NCI-H69 (cell line): ENCODE results near the gene MYO9B.
"Not testable (repeated sequence)": the region's sequence is repeated elsewhere in the genome, so short reads cannot be mapped to it uniquely, and the experiment has no call there.

Experiments used
- DNase-seq: peaks from one replicate; lab custom pipeline; 2025; lab: John Stamatoyannopoulos, UW

The MYO9B gene

DNA sequence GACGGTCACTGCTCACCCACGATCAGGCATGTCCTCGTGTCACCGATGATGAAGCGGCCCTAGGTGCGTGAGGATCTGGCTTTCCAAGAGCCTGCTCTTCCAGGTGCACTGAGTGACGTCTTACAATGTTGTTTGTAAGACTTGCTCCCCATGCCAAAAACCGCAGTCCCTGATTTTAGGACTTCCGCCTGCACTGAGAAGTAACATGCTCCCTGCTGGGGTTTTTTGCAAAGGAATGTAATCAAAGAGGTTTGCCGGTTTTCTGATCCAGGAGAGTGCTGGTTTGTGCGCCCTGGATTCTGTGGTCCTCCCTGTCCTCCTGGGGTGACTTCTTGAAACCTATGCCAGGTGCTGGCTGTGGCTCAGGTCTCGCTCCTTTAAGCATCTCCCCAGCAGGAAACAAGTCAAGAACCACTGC is 38.8 kb downstream of the MYO9B start:
- DNase-seq: no peak

DNA sequence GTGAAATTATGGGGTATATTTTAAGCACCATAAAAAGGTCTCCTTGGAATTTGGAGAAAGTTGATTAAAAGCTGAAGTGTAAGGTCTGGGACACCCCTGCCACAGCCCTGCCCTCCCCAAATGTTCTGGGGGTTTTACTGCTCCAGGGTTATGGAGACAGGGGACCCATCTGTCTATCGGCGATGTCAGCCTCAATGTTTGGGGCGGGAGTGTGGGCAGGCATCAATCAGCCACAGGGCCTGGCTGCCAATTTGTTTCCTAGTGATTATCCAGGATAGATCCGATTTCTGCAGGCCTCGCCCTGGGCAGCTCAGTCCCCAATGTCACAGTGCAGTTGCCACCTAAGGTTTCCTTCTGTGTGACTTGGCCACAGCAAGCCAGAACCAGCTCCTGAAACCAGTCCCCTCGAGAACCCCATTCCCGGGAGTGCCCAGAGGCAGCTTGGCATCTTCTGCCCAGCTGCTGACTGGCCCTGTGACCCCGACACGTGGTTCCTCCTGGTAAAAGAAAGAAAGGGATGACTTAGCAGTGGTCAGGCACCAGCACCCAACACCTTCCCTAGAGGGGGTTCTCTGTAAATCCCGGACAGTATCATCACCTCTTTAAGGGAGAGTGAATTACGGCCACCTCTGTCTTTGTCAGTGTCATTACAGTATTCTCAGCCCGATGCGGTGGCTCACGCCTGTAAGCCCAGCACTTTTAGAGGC is 41.6 kb downstream of the MYO9B start:
- DNase-seq: no peak

DNA sequence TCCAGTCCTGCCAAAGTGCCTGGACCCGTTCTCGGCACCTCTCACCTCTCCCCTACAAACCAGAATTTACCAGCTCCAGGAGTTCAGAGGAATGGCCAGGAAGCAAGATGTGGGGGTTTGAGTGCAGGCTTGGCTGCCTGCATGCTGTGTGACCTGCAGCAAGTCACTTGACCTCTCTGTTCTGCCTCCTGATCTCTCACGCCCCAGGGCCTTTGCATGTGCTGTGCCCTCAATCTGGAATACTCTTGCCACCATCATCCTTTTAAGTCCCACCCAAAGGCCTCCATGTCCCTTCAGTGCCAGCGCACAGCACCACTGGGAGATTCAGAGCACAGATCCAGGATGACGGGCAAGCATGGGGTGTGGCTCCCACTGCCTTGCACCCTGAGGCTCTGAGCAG is 43.4 kb downstream of the MYO9B start:
- DNase-seq: no peak

DNA sequence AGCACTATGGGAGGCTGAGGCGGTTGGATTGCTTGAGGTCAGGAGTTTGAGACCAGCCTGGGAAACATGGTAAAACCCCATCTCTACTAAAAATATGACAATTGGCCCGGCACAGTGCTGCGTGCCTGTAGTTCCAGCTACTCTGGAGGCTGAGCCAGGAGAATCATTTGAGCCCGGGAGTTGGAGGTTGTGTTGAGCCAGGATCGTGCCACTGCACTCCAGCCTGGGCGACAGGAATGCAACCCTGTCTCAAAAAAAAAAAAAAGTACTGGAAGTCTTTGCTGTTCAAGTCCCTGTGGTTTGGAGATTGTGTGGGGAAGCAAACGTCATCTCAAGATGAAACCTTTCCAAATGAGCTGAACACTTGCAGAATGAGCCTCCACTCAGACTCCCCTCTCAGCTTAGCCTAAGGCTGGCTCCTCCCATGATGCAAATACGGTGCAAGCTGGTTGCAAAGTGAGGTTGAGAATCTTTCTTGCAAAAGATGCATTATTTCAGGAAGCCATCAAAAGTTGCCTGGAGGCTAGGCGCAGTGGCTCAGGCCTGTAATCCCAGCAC is 46.2 kb downstream of the MYO9B start:
- no peak for DNase-seq

DNA sequence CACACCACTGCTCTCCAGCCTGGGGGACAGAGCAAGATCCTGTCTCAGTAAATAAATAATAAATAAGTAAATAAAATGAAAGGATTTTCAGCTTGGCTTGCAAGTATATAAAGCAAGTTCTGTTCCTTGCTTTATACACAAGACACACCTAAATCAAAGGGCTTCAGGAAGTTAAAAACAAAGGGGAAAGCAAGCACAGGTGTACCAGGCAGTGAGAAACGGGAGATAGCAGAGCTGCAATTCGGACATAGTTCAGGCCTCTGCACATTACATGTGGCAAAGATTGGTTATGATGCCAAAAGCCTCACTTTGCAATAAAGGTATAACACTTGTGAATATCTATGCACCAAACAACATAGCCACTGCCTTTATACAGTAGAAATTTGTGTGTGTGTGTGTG is 47.5 kb downstream of the MYO9B start:
- no peak for DNase-seq

DNA sequence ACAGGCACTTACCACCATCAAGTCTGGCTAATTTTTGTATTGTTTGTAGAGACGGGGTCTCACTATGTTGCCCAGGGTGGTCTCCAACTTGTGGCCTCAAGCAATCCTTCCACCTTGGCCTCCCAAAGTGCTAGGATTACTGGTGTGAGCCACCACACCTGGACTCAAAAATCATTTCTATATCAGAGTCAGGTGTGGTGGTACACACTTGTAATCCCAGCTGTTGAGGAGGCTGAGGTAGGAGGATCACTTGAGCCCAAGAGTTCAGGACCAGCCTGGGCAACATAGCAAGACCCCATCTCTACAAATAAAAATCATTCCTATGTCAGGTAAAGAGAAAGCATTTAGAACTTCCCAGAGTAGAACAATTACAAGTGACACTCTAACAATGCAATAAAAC is 48.4 kb downstream of the MYO9B start:
- no peak for DNase-seq

DNA sequence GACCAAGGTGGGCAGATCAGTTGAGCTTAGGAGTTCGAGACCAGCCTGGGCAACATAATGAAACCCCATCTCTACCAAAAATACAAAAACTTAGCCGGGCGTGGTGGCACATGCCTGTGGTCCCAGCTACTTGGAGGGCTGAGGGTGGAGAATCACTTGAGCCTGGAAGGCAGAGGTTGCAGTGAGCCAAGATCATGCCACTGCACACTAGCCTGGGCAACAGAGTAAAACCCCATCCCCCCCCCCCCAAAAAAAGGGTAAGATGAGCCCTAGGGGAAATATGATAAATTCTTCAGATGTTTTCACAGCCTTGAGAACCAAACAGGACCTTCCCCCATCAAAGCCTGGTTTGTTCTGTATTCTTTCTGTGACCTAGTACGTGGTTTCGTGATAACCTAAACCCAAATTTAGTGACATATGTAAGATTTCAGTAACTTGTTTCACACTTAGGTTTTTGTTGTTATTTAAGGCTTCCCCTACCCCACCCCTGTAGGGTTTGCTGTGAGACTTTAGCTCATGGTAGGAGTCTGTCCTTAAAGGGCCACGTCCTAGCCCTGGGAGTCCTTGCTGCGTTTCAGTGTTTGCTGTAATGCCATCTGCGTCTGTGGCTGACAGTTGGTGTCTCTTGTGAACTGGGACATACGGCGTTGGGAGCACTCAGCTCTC is 49.6 kb downstream of the MYO9B start:
- DNase-seq: no peak

DNA sequence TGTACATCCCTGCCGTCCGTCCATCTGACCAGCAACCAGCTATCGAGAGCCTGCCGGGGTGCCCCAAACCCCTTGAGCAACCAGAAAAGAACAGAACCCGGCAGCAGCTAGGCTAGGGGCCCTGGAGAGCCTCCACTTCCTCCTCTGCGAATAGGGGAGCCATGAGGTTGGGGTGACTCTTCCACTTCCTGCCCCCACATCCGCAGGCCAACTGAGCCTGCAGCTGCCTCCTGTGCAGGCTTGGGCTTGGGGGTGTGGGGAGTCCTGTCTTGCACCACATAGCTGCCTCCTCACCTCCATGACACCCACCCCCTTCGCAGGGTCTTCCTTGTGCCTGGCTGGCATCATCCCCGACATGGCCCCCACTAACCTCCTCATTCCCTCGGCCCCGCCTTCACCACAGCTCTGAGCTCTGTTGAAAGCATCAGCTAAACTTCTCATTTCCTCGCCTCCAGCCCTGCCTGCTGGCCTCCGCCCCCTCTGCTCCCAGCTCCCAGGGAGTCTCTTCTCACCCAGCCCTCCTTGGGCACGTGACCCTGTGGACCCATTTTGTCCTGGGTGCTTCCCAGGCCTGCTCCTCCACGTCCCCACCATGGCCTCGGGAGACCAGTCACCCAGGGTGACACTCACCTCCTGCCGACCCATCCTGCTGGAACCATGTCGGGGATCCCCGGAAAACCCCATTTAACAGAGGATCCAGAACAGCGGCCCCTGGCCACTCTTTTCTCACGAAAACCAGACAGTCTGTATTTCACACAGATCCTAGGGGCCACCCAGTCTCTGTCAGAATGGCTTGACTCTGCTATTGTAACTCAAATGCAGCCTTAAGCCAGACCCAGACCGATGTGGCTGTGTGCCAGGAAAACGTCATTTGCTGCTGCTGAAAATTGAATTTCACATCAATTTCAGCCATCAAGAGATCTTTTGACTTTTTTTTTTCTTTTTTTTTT is 50.4 kb downstream of the MYO9B start:
- DNase-seq: peak; percentile 5

DNA sequence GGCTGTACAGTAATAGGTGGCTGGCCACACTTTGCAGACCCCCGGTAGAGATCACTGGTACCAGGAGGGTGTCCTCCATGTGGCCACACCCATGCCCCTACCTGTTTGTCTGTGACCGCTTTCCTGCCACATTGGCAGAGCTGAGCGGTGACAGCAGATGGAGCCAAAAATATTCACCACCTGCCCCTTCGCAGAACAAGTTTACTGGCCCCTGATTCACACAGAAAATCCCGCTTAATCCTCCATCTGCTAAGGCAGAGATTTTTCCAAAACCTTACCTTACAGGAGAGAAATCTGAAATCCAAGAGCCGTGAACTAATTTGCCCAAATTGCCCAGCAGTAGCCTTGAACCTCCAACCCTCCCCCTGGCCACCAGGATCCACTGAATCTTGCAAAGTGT is 52.1 kb downstream of the MYO9B start:
- no peak for DNase-seq

DNA sequence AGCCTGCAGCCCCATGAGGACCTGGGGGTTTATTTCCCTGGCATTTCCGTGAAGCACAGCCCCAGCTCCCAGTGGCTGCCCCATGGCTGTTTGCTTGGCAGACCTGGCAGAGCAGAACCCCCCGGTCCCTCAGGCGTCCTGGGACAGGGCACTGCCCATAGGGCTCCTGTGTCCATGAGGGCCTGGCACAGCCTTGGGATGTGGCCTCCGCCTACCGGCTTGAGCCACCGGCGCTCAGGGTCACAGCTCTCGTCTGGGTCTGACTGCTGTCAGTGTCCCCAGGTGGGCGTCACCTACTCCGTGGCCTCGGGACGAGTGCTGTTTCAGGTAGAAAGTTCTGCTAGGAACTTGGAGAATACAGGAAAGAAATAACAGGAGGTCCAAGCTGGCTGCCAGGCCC is 52.8 kb downstream of the MYO9B start:
- DNase-seq: no peak

DNA sequence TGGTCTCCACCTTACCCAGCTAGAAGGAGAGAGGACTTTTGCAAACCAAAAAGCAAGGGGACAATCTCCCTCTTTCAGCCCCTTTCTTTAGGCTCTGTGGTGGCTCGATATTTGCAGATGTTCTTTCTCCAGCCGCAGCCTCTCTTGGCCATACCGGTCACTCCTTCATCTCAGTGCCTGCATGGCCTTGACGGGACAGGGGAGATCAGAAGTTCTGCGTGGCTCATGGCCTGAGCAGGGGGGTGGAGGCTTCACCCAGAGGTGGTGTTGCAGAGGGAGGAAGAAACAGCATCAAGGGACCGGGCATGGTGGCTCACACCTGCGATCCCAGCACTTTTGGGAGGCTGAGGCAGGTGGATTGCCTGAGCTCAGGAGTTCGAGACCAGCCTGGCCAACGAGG is 53.2 kb downstream of the MYO9B start:
- no peak for DNase-seq

DNA sequence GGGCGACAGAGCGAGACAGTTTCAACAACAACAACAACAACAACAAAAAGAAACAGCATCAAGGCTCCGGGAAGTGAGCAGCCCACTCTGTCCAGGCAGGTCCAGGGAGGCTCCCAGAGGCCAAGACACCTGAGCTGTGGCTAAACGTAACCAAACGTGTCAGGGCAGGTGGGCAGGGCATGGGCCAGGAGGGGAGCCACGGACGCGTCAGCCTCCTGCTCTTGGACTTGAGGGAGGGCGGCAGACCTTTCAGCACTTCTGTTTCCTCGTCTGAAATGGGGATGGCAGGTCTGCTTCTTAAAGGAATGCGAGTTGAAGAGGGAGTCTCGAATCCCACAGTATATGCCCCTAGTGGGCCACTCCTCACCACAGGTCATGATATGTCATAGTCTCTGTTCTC is 53.8 kb downstream of the MYO9B start:
- DNase-seq: no peak

DNA sequence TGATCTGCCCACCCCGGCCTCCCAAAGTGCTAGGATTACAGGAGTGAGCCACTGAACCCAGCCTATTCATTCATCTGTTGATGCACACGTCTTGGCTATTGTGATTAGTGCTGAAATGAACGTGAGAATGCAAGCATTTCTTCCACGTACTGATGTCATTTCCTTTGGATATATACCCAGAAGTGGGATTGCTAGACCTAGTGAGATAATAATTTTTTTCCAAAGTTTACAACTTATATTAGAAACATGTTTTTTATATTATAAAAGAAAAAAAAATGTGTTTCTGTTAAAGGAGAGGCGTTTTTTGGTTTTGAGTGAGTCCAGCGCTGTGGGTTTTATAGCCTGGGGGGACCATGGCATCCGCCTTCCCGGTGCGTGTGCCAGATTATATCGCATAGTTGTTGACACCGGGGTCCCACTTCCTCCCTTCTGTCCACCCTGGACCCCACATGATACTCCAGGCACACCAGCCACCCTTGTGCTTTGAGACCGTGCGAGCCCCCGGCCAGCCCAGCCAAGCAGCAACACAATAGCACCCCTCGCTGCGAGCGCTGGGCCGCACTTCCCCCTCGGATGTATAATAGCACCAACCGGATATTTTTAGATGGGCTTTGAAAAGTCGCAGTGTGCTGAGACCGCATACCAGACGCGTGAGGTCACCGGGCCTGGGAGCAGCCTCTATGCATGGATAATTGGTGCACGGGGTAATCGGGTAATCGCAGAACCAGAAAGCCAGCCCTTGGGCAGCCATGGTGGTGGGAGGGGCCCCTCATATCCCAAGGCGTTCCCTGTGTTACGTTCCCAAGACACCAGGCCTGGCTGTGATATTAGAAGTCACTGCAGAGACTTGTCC is 59.6 kb downstream of the MYO9B start:
- DNase-seq: peak; percentile 85

DNA sequence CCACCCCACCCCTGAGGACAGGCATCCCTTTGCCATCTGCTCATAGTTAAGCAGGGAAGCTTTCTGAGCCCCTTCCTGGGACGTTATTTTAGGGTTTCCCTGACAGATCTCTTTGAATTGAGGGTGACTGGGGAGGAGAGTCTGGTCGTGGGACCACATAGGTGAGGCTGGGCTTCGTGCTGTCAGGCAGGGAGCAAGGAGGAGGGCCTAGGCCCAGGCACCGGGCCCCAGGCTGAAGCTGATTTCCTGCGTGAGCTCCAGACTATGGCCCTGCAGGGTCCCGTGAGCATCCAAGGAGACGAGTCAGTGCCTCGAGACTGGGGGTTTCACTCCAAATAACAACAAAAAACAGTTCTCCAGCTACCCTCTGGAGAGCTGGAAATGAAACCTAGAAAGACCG is 60.4 kb downstream of the MYO9B start:
- no peak for DNase-seq

DNA sequence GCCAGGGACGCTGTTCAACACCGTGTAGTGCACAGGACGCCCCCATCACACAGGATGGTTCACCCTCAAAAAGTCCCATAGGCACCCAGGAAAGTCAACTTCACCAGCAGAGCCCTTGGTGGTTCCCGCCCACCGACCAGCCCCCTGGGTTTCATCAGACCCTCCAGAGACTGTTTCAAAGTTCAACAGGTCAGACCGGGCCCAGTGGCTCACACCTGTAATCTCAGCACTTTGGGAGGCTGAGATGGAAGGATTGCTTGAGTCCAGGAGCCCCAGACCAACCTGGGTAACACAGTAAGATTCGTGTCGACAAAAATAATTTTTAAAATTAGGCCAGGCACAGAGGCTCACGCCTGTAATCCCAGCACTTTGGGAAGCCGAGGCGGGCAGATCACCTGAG is 61.0 kb downstream of the MYO9B start:
- DNase-seq: no peak

DNA sequence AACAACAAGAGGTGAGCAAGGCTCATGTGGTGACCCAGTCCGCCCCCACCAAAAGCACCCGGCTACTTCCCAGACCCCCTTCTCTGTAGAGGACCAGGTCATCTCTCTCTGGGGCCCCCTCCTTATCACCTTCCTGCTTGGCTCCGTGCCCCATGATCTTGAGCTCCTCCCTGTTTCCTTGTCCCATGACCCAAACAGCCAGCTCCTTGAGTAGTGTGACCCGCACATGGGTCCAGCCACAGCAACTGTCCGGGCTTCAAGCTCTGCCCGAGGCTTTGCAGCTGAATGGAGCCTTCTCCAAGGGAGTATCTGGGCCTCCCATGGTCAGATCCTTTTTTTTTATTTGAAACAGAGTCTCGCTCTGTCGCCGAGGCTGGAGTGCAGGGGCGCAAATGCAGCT is 61.8 kb downstream of the MYO9B start:
- DNase-seq: no peak

DNA sequence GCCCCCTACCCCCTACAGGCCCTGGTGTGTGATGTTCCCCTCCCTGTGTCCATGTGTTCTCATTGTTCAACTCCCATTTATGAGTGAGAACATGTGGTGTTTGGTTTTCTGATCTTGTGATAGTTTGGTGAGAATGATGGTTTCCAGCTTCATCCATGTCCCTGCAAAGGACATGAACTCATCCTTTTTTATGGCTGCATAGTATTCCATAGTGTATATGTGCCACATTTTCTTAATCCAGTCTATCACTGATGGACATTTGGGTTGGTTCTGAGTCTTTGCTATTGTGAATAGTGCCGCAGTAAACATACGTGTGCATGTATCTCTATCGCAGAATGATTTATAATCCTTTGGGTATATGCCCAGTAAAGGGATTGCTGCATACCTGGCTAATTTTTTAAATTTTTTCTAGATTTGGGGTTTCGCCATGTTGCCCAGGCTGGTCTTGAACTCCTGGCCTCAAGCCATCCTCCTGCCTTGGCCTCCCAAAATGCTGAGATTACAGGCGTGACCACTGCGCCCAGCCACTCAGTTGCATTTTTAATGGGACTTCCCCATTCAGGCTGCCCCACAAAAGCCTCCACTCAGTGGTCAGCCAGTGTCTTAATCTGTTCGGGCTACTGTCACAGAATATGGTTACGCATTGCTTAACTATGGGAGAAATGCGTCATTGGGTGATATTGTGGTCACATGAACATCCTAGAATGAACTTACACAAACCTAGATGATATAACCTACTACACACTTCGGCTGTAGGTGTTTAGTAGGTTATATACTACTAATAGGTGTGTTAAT is 62.7 kb downstream of the MYO9B start:
- DNase-seq: not testable (repeated sequence)

DNA sequence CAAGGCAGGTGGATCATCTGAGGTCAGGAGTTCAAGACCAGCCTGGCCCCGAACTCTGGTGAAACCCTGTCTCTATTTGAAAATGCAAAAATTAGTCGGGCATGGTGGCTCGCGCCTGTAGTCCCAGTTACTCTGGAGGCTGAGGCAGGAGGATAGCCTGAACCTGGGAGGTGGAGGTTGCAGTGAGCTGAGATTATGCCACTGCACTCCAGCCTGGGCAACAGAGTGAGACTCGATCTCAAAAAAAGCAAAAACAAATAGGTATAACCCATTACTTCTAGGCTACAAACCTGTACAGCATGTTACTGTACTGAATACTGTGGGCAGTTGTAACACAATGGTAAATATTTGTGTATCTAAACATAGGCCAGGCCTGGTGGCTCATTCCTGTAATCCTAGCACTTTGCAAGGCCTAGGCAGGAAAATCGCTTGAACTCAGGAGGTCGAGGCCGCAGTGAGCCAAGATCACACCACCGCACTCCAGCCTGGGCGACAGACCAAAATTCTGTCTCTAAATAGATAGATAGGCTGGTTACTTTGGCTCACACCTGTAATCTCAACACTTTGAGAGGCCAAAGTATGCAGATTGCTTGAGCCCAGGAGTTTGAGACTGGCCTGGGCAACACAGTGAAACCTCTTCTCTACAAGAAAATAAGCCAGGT is 63.5 kb downstream of the MYO9B start:
- no peak for DNase-seq

DNA sequence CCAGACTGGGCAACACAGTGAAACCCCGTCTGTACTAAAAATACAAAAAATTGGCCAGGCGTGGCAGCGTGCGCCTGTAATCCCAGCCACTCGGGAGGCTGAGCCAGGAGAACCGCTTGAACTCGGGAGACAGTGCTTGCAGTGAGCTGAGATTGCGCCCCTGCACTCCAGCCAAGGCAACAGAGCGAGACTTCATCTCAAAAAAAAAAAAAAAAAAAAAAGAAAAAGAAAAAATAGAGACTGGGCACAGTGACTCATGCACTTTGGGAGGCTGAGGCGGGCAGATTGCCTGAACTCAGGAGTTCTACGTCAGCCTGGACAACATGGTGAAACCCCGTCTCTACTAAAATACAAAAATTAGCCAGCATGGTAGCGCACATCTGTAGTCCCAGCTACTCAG is 69.2 kb downstream of the MYO9B start:
- DNase-seq: not testable (repeated sequence)
